DLD1 (cell line): ENCODE measurements around the gene EMX2.

Source experiments
- in situ Hi-C: cut with HindIII; loops from 2 replicates; pipeline ENCODE4 v1.10.0; 2017; ENCODE audit warnings: low sequenced_read_pairs

EMX2 gene

GRCh38 chr10:117591043-117591442, 48.5 kb downstream of the EMX2 start:
- in situ Hi-C loops, result no loop called here

- in situ Hi-C loops, result no loop called here
These were observed 52.2 kb downstream of the EMX2 start for GRCh38 chr10:117594722-117595121.

- in situ Hi-C loops, result no loop called here
These were observed 54.2 kb downstream of the EMX2 start for GRCh38 chr10:117596706-117597105.

- in situ Hi-C loops, result no loop called here
These were observed 54.7 kb downstream of the EMX2 start for GRCh38 chr10:117597216-117597615.
